SU-DHL-6 (cell line): ENCODE results near the gene CEP19.

Source experiments
- CTCF ChIP-seq: fragments of 200-600 bp; sonication (generic); IDR thresholded peaks from one replicate; pipeline ENCODE4 v1.5.1; 2017; ENCODE audit warnings: antibody characterized with exemption, mild to moderate bottlenecking, low read length, moderate library complexity; ENCODE audit not compliant: insufficient read depth, poor library complexity, severe bottlenecking
- EZH2phosphoT487 ChIP-seq: fragments of 200-600 bp; sonication (generic), shearing (Covaris generic); conservative IDR thresholded peaks from 2 replicates; pipeline ENCODE4 v1.6.1; 2018; ENCODE audit warnings: mild to moderate bottlenecking, antibody characterized with exemption, low read length, moderate library complexity, mixed read lengths

- TF ChIP-seq CTCF = peak; percentile 52
- no peak for TF ChIP-seq EZH2phosphoT487
Measured at GRCh38 chr3:196684548-196685407, 27.3 kb downstream of the CEP19 start.
